ENCODE data around the gene WDR6.

WDR6 gene

DNA sequence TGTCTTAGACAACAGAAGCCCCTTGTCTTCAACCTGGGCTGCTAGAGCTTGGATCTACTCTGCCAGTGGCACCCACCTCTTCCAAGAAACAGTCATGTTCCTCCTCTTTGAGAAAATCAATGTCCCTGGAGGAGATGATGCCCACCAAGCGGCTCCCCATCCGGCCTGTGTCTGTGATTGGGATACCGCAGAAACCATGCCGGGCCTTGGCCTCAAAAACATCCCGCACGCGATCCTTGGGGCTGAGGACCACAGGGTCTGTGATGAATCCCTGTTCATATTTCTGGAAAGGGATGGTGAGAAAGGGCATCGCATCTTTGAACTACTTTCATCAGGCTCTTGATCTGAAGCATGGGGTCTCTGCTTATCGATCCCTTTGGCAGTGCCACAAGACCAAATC, 20.4 kb downstream of the WDR6 start:
- DNase-seq (ENCODE audit: low read depth, low spot score) = no peak

DNA sequence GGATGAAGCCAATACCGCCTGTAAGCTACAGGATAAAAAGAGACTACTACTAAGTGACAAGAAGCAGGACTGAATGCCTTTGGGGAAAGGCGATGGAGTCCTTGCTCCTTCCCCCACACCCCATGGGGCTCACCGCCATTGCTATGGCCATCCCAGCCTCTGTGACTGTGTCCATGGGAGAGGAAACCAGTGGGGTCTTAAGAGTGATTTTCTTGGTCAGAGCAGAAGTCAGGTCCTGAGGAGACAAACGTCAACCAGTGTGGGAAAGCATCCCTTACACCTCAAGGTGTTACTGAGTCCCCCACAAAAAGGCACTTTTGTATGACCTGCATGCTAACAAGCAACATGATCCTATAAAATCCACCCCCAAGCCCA, 21.1 kb downstream of the WDR6 start:
- DNase-seq (ENCODE audit: low read depth, low spot score) = no peak

DNA sequence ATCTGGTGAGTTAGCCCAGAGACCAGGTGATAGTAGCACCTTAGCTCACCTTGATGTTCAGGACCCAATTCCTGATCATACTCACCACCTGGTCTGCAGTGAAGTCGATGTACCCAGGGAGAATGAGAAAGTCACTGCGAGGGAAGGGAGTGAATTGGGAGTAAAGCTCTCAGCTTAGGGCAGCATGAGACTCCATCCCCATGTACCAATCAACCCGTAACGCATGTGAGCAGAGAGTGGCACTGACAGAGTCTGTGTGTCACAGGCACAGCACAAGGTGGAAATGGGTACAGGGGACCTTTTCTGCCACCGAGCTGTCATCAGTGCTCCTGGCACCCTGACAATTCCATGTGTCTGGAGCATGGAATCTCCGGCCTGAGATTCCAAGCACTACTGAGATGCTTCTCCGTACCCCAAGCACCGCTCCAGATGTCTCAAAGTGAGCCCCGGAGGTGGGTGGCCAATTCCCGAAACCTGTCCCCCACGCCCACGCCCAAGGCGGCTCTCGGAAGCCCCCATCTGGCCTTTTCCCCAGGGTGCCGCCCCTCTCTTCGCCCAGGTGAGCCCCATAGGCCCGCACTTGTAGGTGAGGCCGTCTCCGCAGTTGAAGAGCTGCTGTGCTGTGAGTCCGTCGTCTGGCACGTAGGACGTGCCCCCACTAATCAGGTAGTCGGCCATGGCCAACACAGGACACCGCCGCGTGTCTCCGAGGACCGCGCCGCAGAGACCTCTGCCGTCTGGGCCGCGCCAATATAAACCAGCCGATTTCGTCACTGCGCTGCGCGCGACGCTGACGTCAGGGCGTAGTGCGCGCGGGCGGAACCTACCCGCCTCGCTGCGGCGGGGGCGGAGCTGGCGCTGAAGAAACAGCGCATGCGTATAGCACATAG, 21.7 kb downstream of the WDR6 start, which contains the start of gene IMPDH2:
Gene IMPDH2 (minus strand): TSS at position 726 of the 890 bp plus-strand sequence. CDS start 48 bp downstream, at position 678.
- DNase-seq (ENCODE audit: low read depth, low spot score) = peak; percentile 85

DNA sequence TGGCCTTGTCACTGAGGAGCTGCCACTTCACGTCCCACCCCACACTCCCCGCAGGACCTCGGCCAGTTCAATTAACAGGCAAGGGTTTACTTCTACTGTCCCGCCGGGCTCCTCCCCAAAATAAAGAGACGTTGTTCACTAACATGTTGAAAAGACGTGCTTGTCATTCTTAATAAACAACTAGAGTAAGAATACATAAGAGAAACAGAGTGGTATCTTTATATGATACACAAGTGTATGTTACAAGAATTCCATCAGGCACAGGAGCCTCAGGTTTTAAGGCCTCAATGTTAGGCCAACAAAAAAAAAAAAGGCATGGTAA, 22.3 kb downstream of the WDR6 start:
- DNase-seq (ENCODE audit: low read depth, low spot score) = no peak

DNA sequence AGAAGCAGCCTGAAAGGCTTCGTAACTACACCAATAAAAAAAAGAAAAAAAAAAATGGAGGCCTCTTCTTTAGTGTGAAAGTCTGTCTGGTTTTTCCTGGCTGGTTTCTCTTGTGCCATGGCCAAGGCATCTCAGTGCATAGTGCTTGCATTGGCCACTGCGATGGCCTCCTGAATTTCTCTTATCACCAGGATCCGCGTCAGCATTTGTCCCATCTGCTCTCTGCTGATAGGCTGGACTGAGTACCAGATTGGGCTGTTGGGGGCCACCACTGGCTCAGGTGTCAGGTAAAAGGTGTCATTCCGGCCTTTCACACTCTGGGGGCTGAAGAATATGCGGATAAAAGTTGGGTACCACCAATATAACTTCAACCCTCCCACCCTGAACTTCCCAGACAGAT, 23.1 kb downstream of the WDR6 start:
- DNase-seq (ENCODE audit: low read depth, low spot score) = no peak

DNA sequence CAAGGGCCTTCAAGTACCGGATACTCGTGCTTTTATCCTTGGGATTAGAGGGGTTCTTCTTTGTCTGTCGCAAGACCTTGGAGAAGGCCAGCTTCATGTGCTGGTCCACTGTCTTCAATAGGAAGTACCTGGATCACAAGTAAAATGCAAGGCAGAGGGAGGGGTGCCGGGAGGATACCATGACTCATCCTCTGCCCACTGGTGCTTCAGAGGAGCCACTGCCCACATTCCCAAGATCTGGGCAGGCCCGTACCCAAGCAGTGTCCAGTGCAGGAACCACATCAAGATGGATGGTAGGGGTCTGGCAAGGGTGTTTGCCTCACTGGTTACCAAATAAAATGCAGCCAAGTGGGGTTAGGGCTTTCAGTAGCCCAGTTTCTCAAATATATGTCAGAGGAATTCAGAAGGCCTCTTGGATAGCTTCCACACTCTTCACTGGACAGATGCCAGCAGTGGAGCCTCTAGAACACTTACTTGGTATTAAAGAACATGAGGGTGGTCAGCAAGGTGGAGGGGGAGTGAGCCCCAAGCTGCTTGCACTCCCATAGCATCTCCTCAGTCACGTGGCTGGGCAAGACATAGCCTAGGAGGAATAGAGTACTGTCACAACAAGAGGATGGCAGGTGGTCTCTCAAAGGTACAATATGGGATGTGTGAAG, 25.6 kb downstream of the WDR6 start:
- DNase-seq (ENCODE audit: low read depth, low spot score) = no peak

DNA sequence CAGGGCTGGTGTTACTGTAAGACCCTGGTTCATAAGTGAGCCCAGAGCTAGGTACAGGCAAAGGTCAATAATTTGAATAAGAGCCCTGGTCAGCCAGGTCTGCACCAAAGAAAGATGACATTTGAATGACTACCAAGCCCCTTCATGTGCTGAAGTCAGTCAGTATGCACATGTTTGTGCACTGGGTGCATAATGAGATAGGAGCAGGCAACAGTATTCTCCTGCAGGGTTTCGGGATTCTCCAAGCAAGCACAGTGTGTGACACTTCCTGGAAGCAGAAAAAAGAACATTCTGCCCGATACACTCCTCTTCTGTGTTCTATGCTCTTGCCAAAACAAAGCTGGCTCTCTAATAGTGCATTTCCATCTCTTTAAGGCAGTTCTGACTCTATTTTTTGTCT, 27.5 kb downstream of the WDR6 start:
- DNase-seq (ENCODE audit: low read depth, low spot score) = no peak

DNA sequence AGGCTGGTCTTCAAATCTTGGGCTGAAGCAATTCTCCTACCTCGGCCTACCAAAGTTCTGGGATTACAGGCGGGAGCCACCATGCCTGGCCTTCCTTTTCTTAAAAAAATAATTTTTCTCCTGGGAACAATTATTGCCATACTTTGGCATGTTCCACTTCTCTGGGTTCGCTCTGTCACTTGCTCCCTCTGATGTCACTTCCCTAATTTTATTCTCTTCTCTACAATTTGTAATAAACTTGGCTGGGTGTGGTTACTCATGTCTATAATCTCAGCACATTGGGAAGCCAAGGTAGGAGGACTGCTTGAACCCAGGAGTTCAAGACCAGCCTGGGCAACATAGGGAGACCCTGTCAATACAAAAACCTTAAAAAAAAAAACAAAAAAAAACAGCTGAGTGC, 28.1 kb downstream of the WDR6 start:
- no peak for DNase-seq (ENCODE audit: low read depth, low spot score)

DNA sequence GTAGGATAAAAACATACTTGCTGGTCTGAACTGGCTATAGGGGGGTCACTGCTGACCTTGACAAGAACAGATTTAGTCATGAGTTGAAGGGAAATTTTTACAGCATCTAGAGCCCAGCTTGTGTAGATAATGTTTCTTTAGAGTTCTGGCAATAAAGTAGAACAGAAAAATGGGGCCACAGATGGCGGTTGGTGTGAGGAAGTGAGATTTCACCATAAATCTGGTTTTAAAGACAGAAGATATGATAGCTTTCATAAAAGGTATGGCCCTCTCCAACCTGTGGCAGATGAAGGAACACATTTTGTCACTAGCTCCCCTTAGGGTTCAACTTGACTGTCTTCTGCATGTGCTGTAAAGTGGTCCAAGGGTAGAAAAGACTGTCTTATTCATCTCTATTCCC, 46.4 kb downstream of the WDR6 start:
- no peak for DNase-seq (ENCODE audit: low read depth, low spot score)

DNA sequence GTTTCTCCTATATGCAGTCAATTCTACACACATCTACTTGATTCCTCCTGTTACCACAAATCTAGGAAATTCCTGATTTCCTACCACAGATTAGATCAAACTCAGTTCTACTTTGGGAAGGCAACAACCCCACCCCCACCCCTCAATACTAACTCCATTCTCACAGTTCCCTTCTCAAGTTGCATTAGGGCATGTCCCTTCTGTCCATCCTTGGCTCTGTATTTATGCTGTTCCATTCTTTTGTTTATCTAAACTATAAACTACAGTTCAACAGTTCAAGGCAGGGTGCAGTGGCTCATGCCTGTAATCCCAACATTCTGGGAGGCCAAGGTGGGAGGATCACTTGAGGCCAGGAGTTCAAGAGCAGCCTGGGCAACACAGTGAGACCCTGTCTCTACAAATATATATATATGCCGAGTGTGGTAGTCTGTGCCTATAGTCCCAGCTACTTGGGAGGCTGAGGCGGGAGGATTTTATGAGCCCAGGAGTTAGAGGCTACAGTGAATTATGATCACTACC, 47.2 kb downstream of the WDR6 start:
- no peak for DNase-seq (ENCODE audit: low read depth, low spot score)

DNA sequence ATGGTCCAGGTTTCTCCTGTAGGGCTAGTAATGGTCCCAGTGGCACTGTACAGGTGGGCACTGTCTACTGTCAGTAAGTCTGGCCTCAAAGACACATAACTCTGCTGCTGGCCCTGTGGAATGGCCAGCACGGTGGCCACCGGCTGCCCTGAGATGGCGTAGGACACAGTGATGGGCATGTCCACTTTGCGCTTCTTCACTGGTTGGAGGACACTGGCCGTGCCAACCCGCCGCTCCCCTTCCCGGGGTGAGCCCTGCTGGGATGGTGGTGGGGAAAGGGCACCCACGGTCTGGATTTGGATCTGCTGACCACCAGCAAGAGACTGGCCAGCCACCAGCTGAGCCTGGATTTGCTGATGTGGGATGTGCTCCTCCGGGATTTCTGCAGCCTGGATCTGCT, 50.1 kb downstream of the WDR6 start:
- no peak for DNase-seq (ENCODE audit: low read depth, low spot score)

DNA sequence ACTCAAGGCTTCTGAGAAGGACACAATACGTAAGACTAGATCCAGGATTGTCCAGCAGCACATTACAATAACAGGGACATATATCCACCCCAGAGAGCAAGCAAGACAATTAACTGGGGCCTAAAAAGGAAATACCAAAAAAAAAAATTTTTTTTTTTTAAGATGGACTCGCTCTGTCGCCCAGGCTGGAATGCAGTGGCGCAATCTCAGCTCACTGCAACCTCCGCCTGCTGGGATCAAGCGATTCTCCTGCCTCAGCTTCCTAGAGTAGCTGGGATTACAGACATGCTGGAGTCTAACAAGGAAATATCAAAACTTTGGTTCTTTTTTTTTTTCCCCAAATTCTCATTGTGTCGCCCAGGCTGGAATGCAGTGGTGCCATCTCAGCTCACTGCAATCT, 50.8 kb downstream of the WDR6 start:
- DNase-seq (ENCODE audit: low read depth, low spot score) = no peak
